HepG2 (cell line): ENCODE measurements around the gene CD14. TPM values are rescaled to one million over a fixed set of nuclear protein-coding genes. Genes with fewer than 3 reads are reported as not detected.

ENCODE experiments used
- ADNP ChIP-seq: sonication (generic); formaldehyde crosslinking; IDR thresholded peaks from 2 replicates; pipeline ENCODE4 v1.4.0; 2020; ENCODE audit warnings: missing genetic modification reagents
- GATAD2A ChIP-seq: IDR thresholded peaks from 2 replicates; pipeline ENCODE4 v1.6.1; 2016
- IRX3 ChIP-seq: sonication (generic); formaldehyde crosslinking; IDR thresholded peaks from 2 replicates; pipeline ENCODE4 v1.8.1; 2023; ENCODE audit warnings: mild to moderate bottlenecking, low read depth, missing genetic modification reagents, borderline replicate concordance
- KDM6A ChIP-seq: IDR thresholded peaks from 2 replicates; pipeline ENCODE4 v1.6.1; 2016; ENCODE audit warnings: low read depth
- MATR3 ChIP-seq: sonication (generic); formaldehyde crosslinking; IDR thresholded peaks from 2 replicates; pipeline ENCODE4 v1.4.0; 2020; ENCODE audit warnings: missing genetic modification reagents
- RFX1 ChIP-seq: fragments of 450-650 bp; IDR thresholded peaks from 2 replicates; pipeline ENCODE4 v1.6.1; 2017
- SP2 ChIP-seq: sonication (generic); formaldehyde crosslinking; IDR thresholded peaks from 2 replicates; pipeline ENCODE4 v1.5.1; 2020; ENCODE audit warnings: mild to moderate bottlenecking, missing genetic modification reagents
- ZNF160 ChIP-seq: sonication (generic); formaldehyde crosslinking; IDR thresholded peaks from 2 replicates; pipeline ENCODE4 v1.8.0; 2022; ENCODE audit warnings: mild to moderate bottlenecking, inconsistent platforms, missing genetic modification reagents
- ZNF20 ChIP-seq: sonication (generic); formaldehyde crosslinking; IDR thresholded peaks from 2 replicates; pipeline ENCODE4 v1.4.0; 2020; ENCODE audit warnings: mild to moderate bottlenecking, moderate library complexity, missing genetic modification reagents
- ZNF326 ChIP-seq: sonication (generic); formaldehyde crosslinking; IDR thresholded peaks from 2 replicates; pipeline ENCODE4 v1.4.0; 2020; ENCODE audit warnings: missing genetic modification reagents, borderline replicate concordance
- ZNF331 ChIP-seq: sonication (generic); formaldehyde crosslinking; IDR thresholded peaks from 2 replicates; pipeline ENCODE4 v1.4.0; 2020; ENCODE audit warnings: missing genetic modification reagents
- ZNF510 ChIP-seq: sonication (generic); formaldehyde crosslinking; IDR thresholded peaks from 2 replicates; pipeline ENCODE4 v1.4.0; 2020; ENCODE audit warnings: low read depth, mild to moderate bottlenecking, missing genetic modification reagents
- ZNF615 ChIP-seq: sonication (generic); formaldehyde crosslinking; IDR thresholded peaks from 2 replicates; pipeline ENCODE4 v1.5.0; 2020; ENCODE audit warnings: mild to moderate bottlenecking, missing genetic modification reagents, borderline replicate concordance
- ZNF709 ChIP-seq: sonication (generic); formaldehyde crosslinking; IDR thresholded peaks from 2 replicates; pipeline ENCODE4 v1.5.0; 2020; ENCODE audit warnings: mild to moderate bottlenecking, missing genetic modification reagents
- ZNF883 ChIP-seq: sonication (generic); formaldehyde crosslinking; IDR thresholded peaks from 2 replicates; pipeline ENCODE4 v1.5.1; 2020; ENCODE audit warnings: mild to moderate bottlenecking, missing genetic modification reagents; ENCODE audit errors: not compliant biosample characterization
- polyA plus RNA-seq, 8 experiments: library from polyadenylated mRNA; depleted of rRNA in 3 of 8; stranded (reverse) in 7 of 8; unstranded in 1 of 8; fragments of >200 nt; fragmentation: Illumina TruSeq in 4 of 8; extraction: Trizol in 4 of 8; gene quantifications; 2 replicates each; pipeline versions ENCODE4 v1.2.1 to v1.2.3, GENCODE V29; 2011 to 2016; ENCODE audit warnings: low read depth in 4 of 8, missing spikeins in 1 of 8, mixed read lengths in 1 of 8; ENCODE audit not compliant: insufficient read depth in 1 of 8
- total RNA-seq, 5 experiments: library from RNA; depleted of rRNA; stranded (reverse); fragments of >200 nt; fragmentation: Illumina TruSeq; extraction: Trizol; gene quantifications; 2 replicates each; pipeline ENCODE4 v1.2.3, GENCODE V29; 2016; ENCODE audit warnings: low read depth in 1 of 5
- TF ChIP-seq, protein P1 (sequence below): IDR thresholded peaks from 2 replicates; pipeline ENCODE4 v1.6.1; 2012; ENCODE audit warnings: low read depth, low read length, improper control_type of control experiment
- TF ChIP-seq, protein P2 (sequence below): sonication (generic); formaldehyde crosslinking; IDR thresholded peaks from 2 replicates; pipeline ENCODE4 v1.8.0; 2022; ENCODE audit warnings: mild to moderate bottlenecking, missing genetic modification reagents; ENCODE audit not compliant: insufficient replicate concordance
- TF ChIP-seq, protein P3 (sequence below): sonication (generic); formaldehyde crosslinking; IDR thresholded peaks from 2 replicates; pipeline ENCODE4 v1.5.0; 2020; ENCODE audit warnings: missing genetic modification reagents, mild to moderate bottlenecking, borderline replicate concordance
- TF ChIP-seq, protein P4 (sequence below): sonication (generic); formaldehyde crosslinking; IDR thresholded peaks from one replicate; pipeline ENCODE4 v1.5.1; 2020; ENCODE audit warnings: mild to moderate bottlenecking, missing genetic modification reagents; ENCODE audit errors: not compliant biosample characterization

The CD14 gene
- total and polyA plus RNA-seq, 2 of the 13 experiments (the other 11 are each of a cell fraction or from before 2014, with no cell fraction given), result 1.7 to 4.7 TPM

DNA sequence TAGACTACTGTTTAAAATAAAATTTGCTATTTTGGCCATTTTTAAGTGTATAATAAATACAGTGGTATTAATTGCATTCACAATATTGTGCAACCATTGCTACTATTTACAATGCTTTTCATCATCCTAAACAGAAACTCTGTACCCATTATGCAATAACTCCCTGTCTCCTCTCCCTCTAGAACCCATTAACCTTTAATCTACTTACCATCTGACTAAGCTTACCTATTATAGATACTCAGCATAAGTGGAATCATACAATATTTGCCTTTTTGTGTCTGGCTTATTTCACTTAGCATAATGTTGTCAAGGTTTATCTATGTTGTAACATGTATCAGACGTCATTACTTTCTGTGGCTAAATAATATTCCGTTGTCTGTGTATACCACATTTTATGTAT is 25.9 kb downstream of the CD14 start (continued):
- TF ChIP-seq, protein P1, sequence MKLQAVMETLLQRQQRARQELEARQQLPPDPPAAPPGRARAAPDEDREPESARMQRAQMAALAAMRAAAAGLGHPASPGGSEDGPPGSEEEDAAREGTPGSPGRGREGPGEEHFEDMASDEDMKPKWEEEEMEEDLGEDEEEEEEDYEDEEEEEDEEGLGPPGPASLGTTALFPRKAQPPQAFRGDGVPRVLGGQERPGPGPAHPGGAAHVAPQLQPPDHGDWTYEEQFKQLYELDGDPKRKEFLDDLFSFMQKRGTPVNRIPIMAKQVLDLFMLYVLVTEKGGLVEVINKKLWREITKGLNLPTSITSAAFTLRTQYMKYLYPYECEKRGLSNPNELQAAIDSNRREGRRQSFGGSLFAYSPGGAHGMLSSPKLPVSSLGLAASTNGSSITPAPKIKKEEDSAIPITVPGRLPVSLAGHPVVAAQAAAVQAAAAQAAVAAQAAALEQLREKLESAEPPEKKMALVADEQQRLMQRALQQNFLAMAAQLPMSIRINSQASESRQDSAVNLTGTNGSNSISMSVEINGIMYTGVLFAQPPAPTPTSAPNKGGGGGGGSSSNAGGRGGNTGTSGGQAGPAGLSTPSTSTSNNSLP, result peak; percentile 96
- TF ChIP-seq ADNP (CRISPR knock-in tag) (no peak), RFX1 (no peak), ZNF510 (CRISPR knock-in tag) (no peak), MATR3 (CRISPR knock-in tag) (no peak), GATAD2A (peak; percentile 96), ZNF883 (CRISPR knock-in tag) (no peak), ZNF326 (CRISPR knock-in tag) (no peak), ZNF160 (CRISPR knock-in tag) (no peak), SP2 (CRISPR knock-in tag) (no peak), ZNF20 (no peak), IRX3 (CRISPR knock-in tag) (no peak), KDM6A (CRISPR knock-in tag) (no peak), ZNF615 (CRISPR knock-in tag) (no peak), ZNF709 (CRISPR knock-in tag) (no peak), ZNF331 (CRISPR knock-in tag) (peak; percentile 72; the same call in 1 of the 2 replicates)
- TF ChIP-seq, protein P2, sequence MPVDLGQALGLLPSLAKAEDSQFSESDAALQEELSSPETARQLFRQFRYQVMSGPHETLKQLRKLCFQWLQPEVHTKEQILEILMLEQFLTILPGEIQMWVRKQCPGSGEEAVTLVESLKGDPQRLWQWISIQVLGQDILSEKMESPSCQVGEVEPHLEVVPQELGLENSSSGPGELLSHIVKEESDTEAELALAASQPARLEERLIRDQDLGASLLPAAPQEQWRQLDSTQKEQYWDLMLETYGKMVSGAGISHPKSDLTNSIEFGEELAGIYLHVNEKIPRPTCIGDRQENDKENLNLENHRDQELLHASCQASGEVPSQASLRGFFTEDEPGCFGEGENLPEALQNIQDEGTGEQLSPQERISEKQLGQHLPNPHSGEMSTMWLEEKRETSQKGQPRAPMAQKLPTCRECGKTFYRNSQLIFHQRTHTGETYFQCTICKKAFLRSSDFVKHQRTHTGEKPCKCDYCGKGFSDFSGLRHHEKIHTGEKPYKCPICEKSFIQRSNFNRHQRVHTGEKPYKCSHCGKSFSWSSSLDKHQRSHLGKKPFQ (CRISPR knock-in tag), result no peak
- TF ChIP-seq, protein P3, sequence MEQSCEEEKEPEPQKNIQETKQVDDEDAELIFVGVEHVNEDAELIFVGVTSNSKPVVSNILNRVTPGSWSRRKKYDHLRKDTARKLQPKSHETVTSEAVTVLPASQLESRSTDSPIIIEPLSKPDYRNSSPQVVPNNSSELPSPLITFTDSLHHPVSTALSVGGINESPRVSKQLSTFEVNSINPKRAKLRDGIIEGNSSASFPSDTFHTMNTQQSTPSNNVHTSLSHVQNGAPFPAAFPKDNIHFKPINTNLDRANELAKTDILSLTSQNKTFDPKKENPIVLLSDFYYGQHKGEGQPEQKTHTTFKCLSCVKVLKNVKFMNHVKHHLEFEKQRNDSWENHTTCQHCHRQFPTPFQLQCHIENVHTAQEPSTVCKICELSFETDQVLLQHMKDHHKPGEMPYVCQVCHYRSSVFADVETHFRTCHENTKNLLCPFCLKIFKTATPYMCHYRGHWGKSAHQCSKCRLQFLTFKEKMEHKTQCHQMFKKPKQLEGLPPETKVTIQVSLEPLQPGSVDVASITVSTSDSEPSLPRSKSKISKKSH (CRISPR knock-in tag), result no peak
- TF ChIP-seq, protein P4, sequence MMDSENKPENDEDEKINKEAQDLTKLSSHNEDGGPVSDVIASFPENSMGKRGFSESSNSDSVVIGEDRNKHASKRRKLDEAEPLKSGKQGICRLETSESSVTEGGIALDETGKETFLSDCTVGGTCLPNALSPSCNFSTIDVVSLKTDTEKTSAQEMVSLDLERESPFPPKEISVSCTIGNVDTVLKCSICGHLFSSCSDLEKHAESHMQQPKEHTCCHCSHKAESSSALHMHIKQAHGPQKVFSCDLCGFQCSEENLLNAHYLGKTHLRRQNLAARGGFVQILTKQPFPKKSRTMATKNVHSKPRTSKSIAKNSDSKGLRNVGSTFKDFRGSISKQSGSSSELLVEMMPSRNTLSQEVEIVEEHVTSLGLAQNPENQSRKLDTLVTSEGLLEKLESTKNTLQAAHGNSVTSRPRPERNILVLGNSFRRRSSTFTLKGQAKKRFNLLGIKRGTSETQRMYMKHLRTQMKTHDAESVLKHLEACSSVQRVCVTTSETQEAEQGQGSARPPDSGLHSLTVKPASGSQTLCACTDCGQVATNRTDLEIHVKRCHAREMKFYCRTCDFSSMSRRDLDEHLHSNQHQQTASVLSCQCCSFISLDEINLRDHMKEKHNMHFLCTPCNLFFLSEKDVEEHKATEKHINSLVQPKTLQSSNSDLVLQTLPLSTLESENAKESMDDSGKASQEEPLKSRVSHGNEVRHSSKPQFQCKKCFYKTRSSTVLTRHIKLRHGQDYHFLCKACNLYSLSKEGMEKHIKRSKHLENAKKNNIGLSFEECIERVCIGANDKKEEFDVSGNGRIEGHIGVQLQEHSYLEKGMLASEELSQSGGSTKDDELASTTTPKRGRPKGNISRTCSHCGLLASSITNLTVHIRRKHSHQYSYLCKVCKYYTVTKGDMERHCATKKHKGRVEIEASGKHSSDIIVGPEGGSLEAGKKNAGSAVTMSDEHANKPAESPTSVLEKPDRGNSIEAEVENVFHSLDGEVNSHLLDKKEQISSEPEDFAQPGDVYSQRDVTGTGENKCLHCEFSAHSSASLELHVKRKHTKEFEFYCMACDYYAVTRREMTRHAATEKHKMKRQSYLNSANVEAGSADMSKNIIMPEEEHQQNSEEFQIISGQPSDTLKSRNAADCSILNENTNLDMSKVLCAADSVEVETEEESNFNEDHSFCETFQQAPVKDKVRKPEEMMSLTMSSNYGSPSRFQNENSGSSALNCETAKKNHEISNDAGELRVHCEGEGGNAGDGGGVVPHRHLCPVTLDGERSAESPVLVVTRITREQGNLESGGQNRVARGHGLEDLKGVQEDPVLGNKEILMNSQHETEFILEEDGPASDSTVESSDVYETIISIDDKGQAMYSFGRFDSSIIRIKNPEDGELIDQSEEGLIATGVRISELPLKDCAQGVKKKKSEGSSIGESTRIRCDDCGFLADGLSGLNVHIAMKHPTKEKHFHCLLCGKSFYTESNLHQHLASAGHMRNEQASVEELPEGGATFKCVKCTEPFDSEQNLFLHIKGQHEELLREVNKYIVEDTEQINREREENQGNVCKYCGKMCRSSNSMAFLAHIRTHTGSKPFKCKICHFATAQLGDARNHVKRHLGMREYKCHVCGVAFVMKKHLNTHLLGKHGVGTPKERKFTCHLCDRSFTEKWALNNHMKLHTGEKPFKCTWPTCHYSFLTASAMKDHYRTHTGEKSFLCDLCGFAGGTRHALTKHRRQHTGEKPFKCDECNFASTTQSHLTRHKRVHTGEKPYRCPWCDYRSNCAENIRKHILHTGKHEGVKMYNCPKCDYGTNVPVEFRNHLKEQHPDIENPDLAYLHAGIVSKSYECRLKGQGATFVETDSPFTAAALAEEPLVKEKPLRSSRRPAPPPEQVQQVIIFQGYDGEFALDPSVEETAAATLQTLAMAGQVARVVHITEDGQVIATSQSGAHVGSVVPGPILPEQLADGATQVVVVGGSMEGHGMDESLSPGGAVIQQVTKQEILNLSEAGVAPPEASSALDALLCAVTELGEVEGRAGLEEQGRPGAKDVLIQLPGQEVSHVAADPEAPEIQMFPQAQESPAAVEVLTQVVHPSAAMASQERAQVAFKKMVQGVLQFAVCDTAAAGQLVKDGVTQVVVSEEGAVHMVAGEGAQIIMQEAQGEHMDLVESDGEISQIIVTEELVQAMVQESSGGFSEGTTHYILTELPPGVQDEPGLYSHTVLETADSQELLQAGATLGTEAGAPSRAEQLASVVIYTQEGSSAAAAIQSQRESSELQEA (CRISPR knock-in tag), result no peak
